ES-I3 (cell line): ENCODE data around the gene RHBDL2.
"Not testable (repeated sequence)": the region's sequence is repeated elsewhere in the genome, so short reads cannot be mapped to it uniquely, and the experiment has no call there.

Experiments used
- H3K36me3 ChIP-seq: 2 replicates; pipeline ENCODE4 v1.6.1; 2013; ENCODE audit warnings: mild to moderate bottlenecking, low read length, control low read depth, moderate library complexity; ENCODE audit not compliant: insufficient read depth
- H3K4me1 ChIP-seq: 2 replicates; pipeline ENCODE4 v1.6.1; 2013; ENCODE audit warnings: mild to moderate bottlenecking, control low read depth, low read length; ENCODE audit not compliant: insufficient read depth
- H3K9ac ChIP-seq: 2 replicates; pipeline ENCODE4 v1.6.1; 2013; ENCODE audit warnings: low read depth, mild to moderate bottlenecking, low read length, moderate library complexity
- H3K9me3 ChIP-seq: 2 replicates; pipeline ENCODE4 v1.6.1; 2013; ENCODE audit warnings: mild to moderate bottlenecking, low read length, moderate library complexity; ENCODE audit not compliant: control insufficient read depth, insufficient read depth

RHBDL2 gene

DNA sequence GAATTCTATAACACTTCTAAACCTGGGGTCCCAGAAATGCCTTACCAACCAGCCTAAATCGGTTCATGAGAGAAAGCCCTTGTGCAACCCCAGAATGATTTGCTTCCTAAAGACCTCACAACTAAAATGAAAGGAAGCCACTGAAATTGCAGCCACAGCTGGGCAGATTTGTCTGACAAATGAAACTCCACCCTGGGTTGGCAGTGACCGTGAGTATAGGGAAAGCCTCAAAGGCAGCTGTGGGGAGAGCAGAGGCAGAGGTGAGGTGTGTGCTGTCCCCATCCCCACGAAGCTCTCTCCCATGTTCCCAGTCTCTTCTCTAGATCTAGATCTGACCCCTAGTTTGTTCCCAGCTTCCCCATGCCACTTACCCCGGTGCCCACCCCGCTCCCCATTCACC lies 23.1 kb downstream of the RHBDL2 start:
- Histone ChIP-seq H3K4me1 (no peaks in the 10 kb centered on the region), H3K9ac (no peak overlapping the region), H3K36me3 (no peaks in the 10 kb centered on the region), H3K9me3 (no peaks in the 10 kb centered on the region)

DNA sequence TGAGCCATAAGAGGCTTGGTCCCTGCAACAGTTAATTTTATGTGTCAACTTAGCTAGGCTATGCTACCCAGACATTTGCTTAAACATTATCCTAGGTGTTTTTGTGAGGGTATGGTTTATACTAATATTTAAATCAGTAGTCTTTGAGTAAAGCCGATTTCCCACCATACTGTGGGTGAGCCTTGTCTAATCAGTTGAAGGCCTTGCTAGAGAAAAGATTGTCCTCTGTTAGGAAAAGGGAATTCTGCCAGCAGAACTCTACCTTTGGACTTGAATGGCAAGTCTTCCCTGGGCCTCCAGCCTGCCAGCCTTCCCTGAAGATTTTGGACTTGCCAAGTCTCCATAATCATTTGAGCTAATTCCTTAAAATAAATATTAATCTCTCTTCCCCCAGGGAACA lies 23.9 kb downstream of the RHBDL2 start:
- Histone ChIP-seq H3K9ac (no peak overlapping the region), H3K4me1 (no peaks in the 10 kb centered on the region), H3K36me3 (no peaks in the 10 kb centered on the region), H3K9me3 (no peaks in the 10 kb centered on the region)

DNA sequence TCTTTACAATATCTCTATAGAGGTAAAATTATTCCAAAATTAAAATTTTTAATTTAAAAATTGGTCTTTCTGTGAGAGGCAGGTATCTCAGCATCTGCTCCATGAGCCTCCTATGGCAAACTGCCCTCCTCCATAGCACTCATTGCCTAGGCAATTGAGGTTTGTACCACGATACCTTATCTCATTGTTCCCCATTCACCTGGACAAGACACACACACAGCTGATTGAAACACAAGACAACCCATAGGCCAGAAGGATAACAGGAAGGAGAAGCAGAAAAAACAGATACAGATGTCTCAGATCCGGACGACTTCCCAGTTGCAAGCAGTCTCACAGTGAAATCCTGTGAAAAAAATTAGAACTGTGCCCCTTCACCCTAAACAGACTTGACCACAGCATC lies 24.3 kb downstream of the RHBDL2 start:
- no peak overlapping the region for H3K9ac ChIP-seq
- H3K36me3 ChIP-seq, result no peaks in the 10 kb centered on the region
- H3K9me3 ChIP-seq, result no peaks in the 10 kb centered on the region
- no peaks in the 10 kb centered on the region for H3K4me1 ChIP-seq

DNA sequence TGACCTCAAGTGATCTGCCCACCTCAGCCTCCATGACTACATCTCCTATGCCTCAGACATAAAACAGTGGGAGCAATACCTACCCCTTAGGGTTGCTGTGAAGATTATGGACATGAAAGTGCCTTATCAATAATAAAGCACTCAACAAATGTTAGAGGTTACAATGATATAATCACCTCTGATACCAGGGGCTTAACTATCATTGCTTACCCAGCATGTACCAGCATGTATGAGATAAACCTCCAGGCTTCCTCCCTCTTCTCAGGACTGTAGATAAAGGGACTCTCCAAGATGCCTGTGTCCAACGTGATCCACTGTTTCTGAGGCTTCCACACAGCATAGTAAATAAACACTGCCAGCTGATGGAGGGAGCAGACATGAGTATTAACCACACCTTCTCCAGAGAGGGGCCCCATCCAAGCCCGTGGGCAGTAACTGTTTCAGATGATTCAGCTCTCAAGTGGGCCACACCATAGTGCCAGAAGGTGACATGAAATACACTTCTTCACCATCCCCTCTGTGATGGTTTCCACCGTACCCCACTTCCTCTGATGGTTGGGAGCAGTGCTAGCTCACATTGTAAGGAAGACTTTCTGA lies 26.2 kb downstream of the RHBDL2 start:
- Histone ChIP-seq H3K9me3 (no peaks in the 10 kb centered on the region), H3K9ac (no peak overlapping the region), H3K36me3 (no peaks in the 10 kb centered on the region), H3K4me1 (no peaks in the 10 kb centered on the region)

DNA sequence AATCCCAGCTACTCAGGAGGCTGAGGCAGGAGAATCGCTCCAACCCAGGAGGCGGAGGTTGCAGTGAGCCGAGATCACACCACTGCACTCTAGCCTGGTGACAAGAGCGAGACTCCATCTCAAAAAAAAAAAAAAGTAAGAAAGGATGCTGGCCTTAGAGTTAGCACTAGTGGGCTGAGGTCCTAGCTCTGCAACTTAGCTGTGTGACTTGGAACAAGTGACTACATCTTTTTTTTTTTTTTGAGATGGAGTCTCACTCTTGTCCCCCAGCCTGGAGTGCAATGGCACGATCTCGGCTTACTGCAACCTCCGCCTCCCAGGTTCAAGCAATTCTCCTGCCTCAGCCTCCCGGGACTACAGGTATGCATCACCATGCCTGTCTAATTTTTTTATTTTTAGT lies 26.7 kb downstream of the RHBDL2 start:
- not testable (repeated sequence) for H3K9me3 ChIP-seq, H3K36me3 ChIP-seq, H3K4me1 ChIP-seq, H3K9ac ChIP-seq

DNA sequence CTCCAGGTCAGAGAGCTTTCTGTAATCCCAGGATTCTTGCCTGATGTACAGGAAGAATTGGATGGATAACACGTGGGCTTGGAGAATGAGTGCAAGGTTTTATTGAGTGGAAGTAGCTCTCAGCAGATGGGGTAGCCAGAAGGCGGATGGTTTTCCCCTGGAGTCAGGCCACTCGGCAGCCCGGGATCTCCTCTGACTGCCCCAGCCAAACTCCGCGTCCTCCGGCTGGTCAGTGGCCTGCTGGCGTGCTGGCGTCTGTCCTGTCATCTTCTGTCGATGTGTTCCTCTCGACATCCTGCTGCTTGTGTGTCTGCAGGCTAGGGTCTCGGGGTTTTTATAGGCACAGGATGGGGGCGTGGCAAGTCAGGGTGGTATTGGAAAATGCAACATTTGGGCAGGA lies 32.8 kb downstream of the RHBDL2 start:
- no peaks in the 10 kb centered on the region for H3K4me1 ChIP-seq
- no peak overlapping the region for H3K9ac ChIP-seq
- no peaks in the 10 kb centered on the region; the same call in 1 of the 2 replicates for H3K9me3 ChIP-seq
- no peaks in the 10 kb centered on the region for H3K36me3 ChIP-seq

DNA sequence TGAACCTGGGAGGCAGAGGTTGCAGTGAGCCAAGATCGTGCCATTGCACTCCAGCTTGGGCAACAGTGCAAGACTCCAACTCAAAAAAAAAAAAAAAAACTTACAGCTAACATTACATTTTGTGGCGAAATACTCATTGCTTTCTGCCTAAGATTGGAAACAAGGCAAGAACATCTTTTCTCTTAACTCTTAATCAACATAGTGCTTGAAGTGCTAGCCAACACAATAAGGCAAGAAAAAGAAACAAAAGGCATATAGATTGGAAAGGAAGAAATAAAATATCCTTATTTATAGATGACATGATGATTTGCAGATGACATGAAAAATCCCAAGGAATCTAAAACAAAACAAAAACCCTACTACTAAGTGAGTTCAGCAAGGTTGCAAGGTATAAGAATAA lies 35.6 kb downstream of the RHBDL2 start:
- H3K9ac ChIP-seq, result no peak overlapping the region
- H3K4me1 ChIP-seq, result no peaks in the 10 kb centered on the region
- H3K36me3 ChIP-seq, result no peaks in the 10 kb centered on the region
- no peaks in the 10 kb centered on the region; the same call in 1 of the 2 replicates for H3K9me3 ChIP-seq

DNA sequence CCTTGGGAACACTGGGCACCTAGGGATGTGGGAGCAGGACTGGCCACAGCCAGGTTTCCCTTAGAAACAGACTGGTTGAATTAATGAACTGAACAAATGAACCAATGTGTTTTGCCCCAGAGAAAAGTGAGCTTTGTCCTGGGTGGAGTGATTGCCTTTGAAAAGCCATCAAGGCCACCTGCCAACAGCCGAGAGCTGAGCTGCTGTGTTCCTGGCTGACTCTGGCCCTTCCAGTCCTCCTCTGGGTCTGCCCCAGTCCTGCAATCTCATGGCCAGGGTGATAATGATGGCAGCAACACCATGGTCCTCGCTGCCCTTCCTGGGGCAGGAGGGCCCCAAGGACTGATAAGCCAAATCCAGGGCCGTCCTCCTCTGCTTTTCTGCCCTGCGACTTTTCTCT lies 42.1 kb downstream of the RHBDL2 start:
- Histone ChIP-seq H3K36me3 (no peaks in the 10 kb centered on the region), H3K9me3 (no peaks in the 10 kb centered on the region), H3K4me1 (no peaks in the 10 kb centered on the region), H3K9ac (no peak overlapping the region)

DNA sequence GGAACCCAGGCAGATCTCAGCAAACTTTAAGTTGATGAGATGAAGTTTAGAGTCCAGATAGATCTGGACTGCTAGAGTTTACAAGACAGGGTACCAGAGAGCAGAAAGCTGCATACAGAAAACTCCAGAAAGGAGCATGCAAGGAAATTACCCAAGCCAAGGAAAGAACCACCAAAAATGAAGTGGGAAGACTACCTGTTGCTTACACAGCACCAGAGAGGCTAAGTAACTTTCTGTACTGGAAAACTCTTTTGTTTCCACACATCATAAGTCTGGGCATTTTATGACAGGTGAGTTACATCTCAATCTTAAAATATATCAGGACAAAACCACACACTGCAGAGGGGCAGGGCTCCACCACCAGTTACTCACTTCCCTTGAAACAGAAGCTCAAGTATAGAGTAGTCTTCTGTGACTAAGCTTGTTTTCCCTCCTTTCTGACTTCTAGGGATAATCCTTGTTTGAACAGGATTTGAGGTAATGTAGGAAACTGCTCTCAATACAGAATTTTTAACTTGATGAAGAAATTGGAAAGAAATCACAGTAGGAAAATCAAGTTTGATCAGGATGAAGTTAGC lies 42.9 kb downstream of the RHBDL2 start:
- H3K4me1 ChIP-seq, result no peaks in the 10 kb centered on the region
- no peaks in the 10 kb centered on the region for H3K36me3 ChIP-seq
- H3K9ac ChIP-seq, result no peak overlapping the region
- H3K9me3 ChIP-seq, result no peaks in the 10 kb centered on the region

DNA sequence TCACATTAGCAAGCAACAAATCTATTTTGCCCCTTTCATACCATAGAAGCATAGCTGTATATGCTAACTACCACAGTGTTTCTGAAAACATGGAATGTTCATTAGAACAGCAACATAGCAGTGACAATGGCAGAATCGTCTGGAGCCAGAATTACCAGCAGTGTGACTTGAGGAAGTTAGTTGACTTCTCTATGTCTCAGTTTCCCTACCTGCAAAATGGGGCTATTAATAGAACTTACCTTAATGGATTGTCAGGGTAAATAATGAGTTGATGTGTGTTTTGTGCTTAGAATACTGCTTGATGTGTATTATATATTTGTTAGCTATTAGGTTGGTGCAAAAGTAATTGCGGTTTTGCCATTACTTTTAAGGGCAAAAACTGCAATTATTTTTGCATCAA lies 45.5 kb downstream of the RHBDL2 start:
- Histone ChIP-seq H3K36me3 (no peaks in the 10 kb centered on the region), H3K9ac (no peak overlapping the region), H3K4me1 (no peaks in the 10 kb centered on the region), H3K9me3 (no peaks in the 10 kb centered on the region)

DNA sequence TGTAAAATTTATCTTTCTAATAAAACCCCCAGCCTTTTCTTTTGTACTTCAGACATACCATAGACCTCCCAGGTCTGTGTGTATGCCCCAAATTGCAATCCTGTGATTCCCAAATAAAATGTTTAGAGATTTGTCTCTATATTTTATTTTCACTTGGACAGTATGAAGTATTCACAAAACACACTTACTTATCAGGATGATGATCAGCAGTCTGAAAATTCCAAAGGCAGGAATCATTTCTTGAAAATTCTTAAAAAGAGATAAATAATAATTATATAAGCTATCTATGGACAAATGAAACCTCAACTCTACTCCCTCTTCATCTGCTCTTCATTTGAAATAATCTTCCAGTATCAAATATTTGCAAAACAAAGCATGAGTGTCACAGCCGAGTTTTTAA lies 48.7 kb downstream of the RHBDL2 start:
- Histone ChIP-seq H3K9me3 (no peaks in the 10 kb centered on the region), H3K36me3 (no peaks in the 10 kb centered on the region), H3K9ac (no peak overlapping the region), H3K4me1 (no peaks in the 10 kb centered on the region)

DNA sequence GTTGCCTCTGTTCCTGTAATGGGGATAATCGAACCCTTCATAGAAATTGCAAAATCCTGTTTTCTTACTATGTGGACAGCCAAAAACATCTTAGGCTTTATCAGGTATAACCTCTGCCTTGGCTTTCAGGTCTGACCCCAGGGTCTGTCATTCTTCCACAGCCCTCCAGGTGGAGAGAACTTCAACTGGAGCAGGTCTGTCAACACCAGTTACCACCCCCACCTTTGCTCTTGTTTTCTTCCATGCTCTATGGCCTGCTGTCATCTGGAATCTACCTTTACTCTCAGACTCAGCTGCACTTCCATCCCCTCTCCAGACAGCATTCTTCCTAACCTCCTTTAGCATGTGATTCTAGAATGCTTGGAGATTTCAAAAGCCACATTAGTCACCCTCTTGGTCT lies 49.9 kb downstream of the RHBDL2 start:
- Histone ChIP-seq H3K4me1 (no peaks in the 10 kb centered on the region), H3K9ac (no peak overlapping the region), H3K9me3 (no peaks in the 10 kb centered on the region), H3K36me3 (no peaks in the 10 kb centered on the region)

DNA sequence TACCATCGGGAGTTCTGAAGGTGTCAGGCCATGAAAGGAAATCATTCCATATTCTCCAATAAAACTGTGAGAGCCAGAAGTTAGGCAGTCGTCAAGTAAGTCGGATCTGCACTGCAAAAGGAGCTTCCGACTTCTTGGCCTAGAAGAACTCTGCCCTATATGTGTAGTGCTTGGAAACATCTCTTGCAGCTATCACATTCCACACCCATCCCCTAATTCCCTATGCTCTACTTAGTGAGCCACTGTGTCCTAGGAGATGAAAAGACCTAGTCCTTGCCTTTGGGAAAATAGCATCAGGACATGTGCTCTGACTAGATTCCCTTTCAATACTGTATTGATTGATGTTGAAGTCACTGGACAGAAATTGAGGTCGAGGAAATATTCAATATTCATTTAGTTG lies 52.0 kb downstream of the RHBDL2 start:
- Histone ChIP-seq H3K9me3 (no peaks in the 10 kb centered on the region), H3K4me1 (no peaks in the 10 kb centered on the region), H3K9ac (no peak overlapping the region), H3K36me3 (no peaks in the 10 kb centered on the region; the same call in 1 of the 2 replicates)

DNA sequence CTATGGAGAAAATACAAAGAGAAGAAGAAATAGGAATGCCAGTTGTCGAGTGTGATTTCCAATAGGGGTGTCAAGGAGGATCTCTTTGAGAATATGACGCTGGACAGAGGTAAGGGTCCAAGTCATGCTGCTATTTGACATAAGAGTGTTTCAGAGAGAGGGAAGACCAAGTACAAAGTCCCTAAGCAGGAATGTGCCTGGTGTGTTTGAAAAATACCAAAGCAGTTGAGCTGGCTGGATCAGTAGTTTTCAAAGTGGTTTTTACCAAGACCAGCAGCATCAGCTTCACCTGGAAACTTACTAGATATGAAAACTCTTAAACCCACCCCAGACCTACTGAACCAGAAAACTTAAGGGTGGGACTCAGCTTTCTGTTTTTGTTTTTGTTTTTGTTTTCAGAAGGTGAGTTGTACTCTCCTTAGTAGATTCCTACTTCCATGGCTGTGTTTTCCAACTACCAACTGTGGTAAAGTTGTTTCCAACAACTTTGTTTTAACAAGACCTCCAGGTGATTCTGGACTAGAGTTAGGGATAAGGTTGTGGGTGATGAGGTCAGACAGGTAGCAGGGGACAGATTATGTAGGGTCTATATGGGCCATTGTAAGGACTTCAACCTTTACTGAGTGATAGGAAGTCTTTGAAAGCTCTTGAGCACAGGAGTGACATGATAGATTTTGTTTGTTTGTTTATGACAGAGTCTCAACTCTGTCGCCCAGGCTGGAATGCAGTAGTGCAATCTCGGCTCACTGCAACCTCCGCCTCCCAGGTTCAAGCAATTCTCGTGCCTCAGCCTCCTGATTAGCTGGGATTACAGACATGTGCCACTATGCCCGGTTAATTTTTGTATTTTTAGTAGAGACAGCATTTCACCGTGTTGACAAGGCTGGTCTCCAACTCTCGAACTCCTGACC lies 53.0 kb downstream of the RHBDL2 start:
- Histone ChIP-seq H3K4me1 (no peaks in the 10 kb centered on the region), H3K36me3 (no peaks in the 10 kb centered on the region; the same call in 1 of the 2 replicates), H3K9ac (no peak overlapping the region), H3K9me3 (no peaks in the 10 kb centered on the region)

DNA sequence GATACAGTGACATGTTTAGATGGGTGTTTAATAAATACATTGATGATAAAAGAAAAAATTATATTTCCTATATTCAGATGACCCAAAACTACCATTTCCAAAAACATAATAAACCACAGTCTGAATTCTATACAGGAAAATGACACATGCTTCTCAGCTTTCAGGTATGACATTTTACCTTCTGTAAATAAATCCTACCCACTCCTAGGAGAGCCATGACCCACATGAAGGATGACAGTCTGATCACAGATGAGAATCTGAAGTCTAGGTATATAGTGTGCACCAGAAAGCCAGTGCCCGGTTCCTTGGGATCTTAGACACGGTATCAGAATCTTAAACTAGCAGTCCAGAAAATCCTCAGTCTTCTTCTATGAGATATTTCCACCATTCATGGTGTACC lies 56.5 kb downstream of the RHBDL2 start:
- Histone ChIP-seq H3K9ac (no peak overlapping the region), H3K4me1 (no peaks in the 10 kb centered on the region), H3K36me3 (no peaks in the 10 kb centered on the region; the same call in 1 of the 2 replicates), H3K9me3 (no peaks in the 10 kb centered on the region)
